ENCODE measurements around the gene FNIP1.

- TF ChIP-seq POLR2A (IDR thresholded peaks at IDR 0.05; ENCODE audit: borderline replicate concordance, extremely low read depth, insufficient read depth, insufficient read length) (no peak), CTCF (IDR thresholded peaks at IDR 0.05 in 2 of 3, conservative IDR thresholded peaks at IDR 0.05 in 1 of 3; ENCODE audit: borderline replicate concordance in 1 of 3, insufficient read depth in 1 of 3, low read depth in 2 of 3, low read length in 2 of 3) (no peak), POLR2AphosphoS5 (IDR thresholded peaks at IDR 0.05; ENCODE audit: low read depth, low read length) (no peak), ZFX (IDR thresholded peaks at IDR 0.05) (no peak), RAD21 (IDR thresholded peaks at IDR 0.05; ENCODE audit: low read depth) (no peak), YY1 (IDR thresholded peaks at IDR 0.05; ENCODE audit: extremely low read depth, insufficient replicate concordance, low read depth, low read length) (no peak), TCF7L2 (IDR thresholded peaks at IDR 0.05; ENCODE audit: borderline replicate concordance, extremely low read depth, insufficient read depth, insufficient read length) (no peak)
These were observed 124.0 kb downstream of the FNIP1 start for GRCh38 chr5:131672776-131673175.

All from HCT116 (cell line).